Measurements from ENCODE around the gene SLC17A9. TPM values are rescaled to one million over a fixed set of nuclear protein-coding genes. Genes with fewer than 3 reads are reported as not detected.

The SLC17A9 gene
- polyA plus RNA-seq, 2 donors, result 1.0 to 3.3 TPM

- Histone ChIP-seq H3K4me1 (ENCODE audit: control insufficient read depth in 2 of 2, insufficient read depth in 2 of 2, low read length in 1 of 2) (peaks cover 3 to 6% of the 10 kb centered on the region in 2 donors), H3K9me3 (ENCODE audit: control insufficient read depth in 2 of 2, insufficient read depth in 1 of 2, low read depth in 1 of 2, low read length in 1 of 2) (peaks cover 0 to 3% of the 10 kb centered on the region in 2 donors), H3K27me3 (ENCODE audit: control insufficient read depth in 1 of 2, insufficient read depth in 2 of 2, low read length in 2 of 2) (peaks cover 0 to 19% of the 10 kb centered on the region in 2 donors), H3K27ac (ENCODE audit: low read depth in 2 of 2, low read length in 1 of 2) (no peak overlapping the region), H3K4me3 (ENCODE audit: low read depth in 1 of 2, low read length in 2 of 2) (no peak overlapping the region), H3K36me3 (ENCODE audit: control insufficient read depth in 2 of 2, insufficient read depth in 2 of 2, low read length in 1 of 2) (no peaks in the 10 kb centered on the region)
- 6% methylated on average over 35 to 38 of the region's 38 CpGs for whole genome bisulfite sequencing, 2 donors
Measured at GRCh38 chr20:62971950-62972844, 19.7 kb downstream of the SLC17A9 start.

DNA sequence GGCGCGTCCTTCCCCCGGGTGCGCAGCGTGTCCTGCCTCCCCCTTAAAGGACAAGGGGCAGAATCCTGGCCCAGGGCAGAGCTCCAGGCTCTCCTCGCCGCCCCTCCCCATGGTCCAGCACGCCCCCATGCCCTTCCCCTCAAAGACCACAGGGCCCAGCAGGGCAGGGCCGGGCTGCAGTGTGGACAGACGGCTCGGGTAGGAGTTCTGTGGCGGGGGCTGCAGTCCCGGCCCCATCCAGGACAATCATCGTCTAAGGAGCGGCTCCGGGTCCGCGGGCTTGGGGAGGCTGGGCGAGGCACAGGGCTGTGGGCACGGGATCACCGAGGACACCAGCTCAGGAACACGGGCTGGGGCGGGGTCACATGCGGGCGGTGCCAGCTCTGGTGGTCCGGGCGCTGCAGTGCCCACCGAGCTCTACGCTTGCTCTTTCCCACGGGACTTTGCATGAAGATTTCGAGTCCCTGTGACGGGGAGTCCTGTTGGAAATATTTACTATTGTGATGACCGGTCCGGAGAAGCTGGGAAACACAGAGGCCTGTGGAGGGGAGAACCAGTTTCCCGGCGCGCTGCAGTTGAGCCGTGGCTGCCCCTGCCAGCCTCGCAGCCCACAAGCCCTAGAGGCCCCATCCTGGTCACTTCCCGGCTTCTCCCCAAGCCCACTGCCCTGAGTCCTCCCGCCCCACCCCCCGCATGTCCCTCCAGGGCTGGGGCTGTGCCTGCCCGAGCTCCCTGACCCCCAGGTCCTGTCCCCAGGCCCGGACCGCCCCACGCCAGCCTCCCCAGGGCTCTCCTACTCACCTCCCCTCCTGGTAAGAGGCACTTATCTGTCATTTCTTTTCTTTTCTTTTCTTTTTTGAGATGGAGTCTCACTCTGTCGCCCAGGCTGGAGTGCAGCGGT lies 20.6 kb downstream of the SLC17A9 start:
- Histone ChIP-seq H3K9me3 (ENCODE audit: control insufficient read depth in 2 of 2, insufficient read depth in 1 of 2, low read depth in 1 of 2, low read length in 1 of 2) (peaks cover 0 to 6% of the 10 kb centered on the region in 2 donors), H3K27me3 (ENCODE audit: control insufficient read depth in 1 of 2, insufficient read depth in 2 of 2, low read length in 2 of 2) (peaks cover 0 to 19% of the 10 kb centered on the region in 2 donors), H3K36me3 (ENCODE audit: control insufficient read depth in 2 of 2, insufficient read depth in 2 of 2, low read length in 1 of 2) (no peaks in the 10 kb centered on the region), H3K4me1 (ENCODE audit: control insufficient read depth in 2 of 2, insufficient read depth in 2 of 2, low read length in 1 of 2) (peaks cover 3 to 6% of the 10 kb centered on the region in 2 donors), H3K27ac (ENCODE audit: low read depth in 2 of 2, low read length in 1 of 2) (no peak overlapping the region), H3K4me3 (ENCODE audit: low read depth in 1 of 2, low read length in 2 of 2) (no peak overlapping the region)
- 13 to 17% methylated on average over 43 to 48 of the region's 48 CpGs for WGBS, 2 donors

- Histone ChIP-seq H3K27ac (ENCODE audit: low read depth in 2 of 2, low read length in 1 of 2) (no peak overlapping the region), H3K9me3 (ENCODE audit: control insufficient read depth in 2 of 2, insufficient read depth in 1 of 2, low read depth in 1 of 2, low read length in 1 of 2) (peaks cover 0 to 6% of the 10 kb centered on the region in 2 donors), H3K4me1 (ENCODE audit: control insufficient read depth in 2 of 2, insufficient read depth in 2 of 2, low read length in 1 of 2) (peaks cover 3 to 6% of the 10 kb centered on the region in 2 donors), H3K36me3 (ENCODE audit: control insufficient read depth in 2 of 2, insufficient read depth in 2 of 2, low read length in 1 of 2) (no peaks in the 10 kb centered on the region), H3K27me3 (ENCODE audit: control insufficient read depth in 1 of 2, insufficient read depth in 2 of 2, low read length in 2 of 2) (peaks cover 0 to 25% of the 10 kb centered on the region in 2 donors), H3K4me3 (ENCODE audit: low read depth in 1 of 2, low read length in 2 of 2) (no peak overlapping the region)
- 65 to 74% methylated on average over 10 of the region's 10 CpGs for WGBS, 2 donors
Measured at GRCh38 chr20:62975251-62975760, 22.8 kb downstream of the SLC17A9 start.

DNA sequence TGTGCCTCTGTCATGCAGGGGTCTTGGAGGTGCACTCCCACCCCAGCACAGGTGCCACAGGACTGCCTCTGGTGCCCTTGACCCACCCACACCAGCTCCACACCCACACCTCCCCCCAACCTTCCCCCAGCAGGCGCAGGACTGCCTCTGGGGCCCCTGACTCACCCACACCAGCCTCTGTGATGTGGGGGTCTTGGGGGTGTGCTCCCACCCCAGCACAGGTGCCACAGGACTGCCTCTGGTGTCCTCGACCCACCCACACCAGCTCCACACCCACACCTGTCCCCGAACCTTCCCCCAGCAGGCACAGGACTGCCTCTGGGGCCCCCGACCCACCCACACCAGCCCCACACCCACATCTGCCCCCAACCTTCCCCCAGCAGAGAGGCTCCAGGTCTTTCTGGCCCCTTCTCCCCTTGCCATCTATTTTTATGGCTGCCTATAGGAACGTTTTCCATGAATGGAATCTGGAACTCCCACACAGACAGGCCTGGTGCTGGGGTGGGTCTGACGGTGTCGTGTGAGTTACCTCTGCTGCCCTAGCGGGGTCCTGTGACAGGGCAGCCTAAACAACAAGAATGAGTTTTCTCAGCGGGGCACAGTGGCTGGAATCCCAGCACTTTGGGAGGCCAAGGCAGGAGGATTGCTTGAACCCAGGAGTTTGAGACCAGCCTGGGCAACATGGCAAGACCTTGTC lies 23.5 kb downstream of the SLC17A9 start:
- Histone ChIP-seq H3K27ac (ENCODE audit: low read depth in 2 of 2, low read length in 1 of 2) (no peak overlapping the region), H3K9me3 (ENCODE audit: control insufficient read depth in 2 of 2, insufficient read depth in 1 of 2, low read depth in 1 of 2, low read length in 1 of 2) (peaks cover 0 to 2% of the 10 kb centered on the region in 2 donors), H3K36me3 (ENCODE audit: control insufficient read depth in 2 of 2, insufficient read depth in 2 of 2, low read length in 1 of 2) (no peaks in the 10 kb centered on the region), H3K4me1 (ENCODE audit: control insufficient read depth in 2 of 2, insufficient read depth in 2 of 2, low read length in 1 of 2) (peaks cover 3 to 6% of the 10 kb centered on the region in 2 donors), H3K27me3 (ENCODE audit: control insufficient read depth in 1 of 2, insufficient read depth in 2 of 2, low read length in 2 of 2) (peaks cover 0 to 25% of the 10 kb centered on the region in 2 donors), H3K4me3 (ENCODE audit: low read depth in 1 of 2, low read length in 2 of 2) (no peak overlapping the region)
- WGBS, 2 donors, result 56 to 59% methylated on average over 9 of the region's 9 CpGs

- H3K4me3 ChIP-seq (ENCODE audit: low read depth in 1 of 2, low read length in 2 of 2), result no peak overlapping the region
- H3K36me3 ChIP-seq (ENCODE audit: control insufficient read depth in 2 of 2, insufficient read depth in 2 of 2, low read length in 1 of 2), result no peaks in the 10 kb centered on the region
- H3K9me3 ChIP-seq (ENCODE audit: control insufficient read depth in 2 of 2, insufficient read depth in 1 of 2, low read depth in 1 of 2, low read length in 1 of 2), result peaks cover 0 to 2% of the 10 kb centered on the region in 2 donors
- H3K4me1 ChIP-seq (ENCODE audit: control insufficient read depth in 2 of 2, insufficient read depth in 2 of 2, low read length in 1 of 2), result peaks cover 3 to 6% of the 10 kb centered on the region in 2 donors
- 81 to 83% methylated on average over 16 of the region's 16 CpGs for WGBS, 2 donors
- H3K27ac ChIP-seq (ENCODE audit: low read depth in 2 of 2, low read length in 1 of 2), result no peak overlapping the region
- H3K27me3 ChIP-seq (ENCODE audit: control insufficient read depth in 1 of 2, insufficient read depth in 2 of 2, low read length in 2 of 2), result peaks cover 0 to 28% of the 10 kb centered on the region in 2 donors
Measured at GRCh38 chr20:62976886-62977285, 24.4 kb downstream of the SLC17A9 start.

DNA sequence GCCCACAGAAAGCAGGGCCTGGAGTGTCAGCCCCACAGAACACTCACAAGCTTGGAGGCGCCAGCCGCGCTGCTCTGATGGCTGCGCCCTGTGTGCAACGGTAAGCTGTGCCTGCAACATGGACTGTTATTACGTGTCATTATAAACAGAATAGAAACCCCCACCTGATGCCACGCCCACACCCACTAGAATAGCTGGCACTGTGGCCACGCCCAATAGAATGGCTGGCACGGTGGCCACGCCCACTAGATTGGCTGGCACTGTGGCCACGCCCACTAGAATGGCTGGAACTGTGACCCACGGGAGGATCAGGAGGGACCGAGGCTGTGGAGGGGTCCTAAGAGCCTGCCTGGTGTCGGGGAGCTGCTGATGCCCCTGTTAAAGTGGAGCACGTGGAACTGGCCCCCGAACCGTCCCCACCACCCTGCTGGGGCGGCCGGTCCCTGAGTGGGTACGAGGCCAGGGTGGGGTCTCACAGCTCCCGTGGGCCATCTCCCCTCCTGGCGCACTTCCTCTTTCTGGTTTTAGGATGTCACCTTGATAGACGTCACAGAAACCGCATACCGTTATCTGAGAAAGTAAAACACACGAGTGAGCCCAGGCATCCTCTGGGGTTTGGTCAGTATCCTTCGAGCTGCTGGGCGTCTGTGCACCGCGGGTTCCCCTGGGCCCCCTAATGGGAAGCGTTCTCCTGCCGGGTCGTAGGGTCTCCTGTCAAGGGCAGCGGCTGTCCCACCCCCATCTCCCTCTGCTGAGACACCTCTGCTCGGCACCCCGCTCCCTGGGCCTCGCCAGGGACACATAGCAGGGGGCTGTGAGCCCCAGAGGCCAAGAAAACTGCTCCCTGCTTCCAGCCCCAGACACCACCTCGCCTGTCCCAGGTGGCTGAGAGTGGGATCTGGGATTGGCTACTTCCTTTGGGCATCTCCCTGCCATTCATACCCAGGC lies 25.4 kb downstream of the SLC17A9 start:
- peaks cover 0 to 2% of the 10 kb centered on the region in 2 donors for H3K9me3 ChIP-seq (ENCODE audit: control insufficient read depth in 2 of 2, insufficient read depth in 1 of 2, low read depth in 1 of 2, low read length in 1 of 2)
- WGBS, 2 donors, result 58 to 63% methylated on average over 38 of the region's 38 CpGs
- no peaks in the 10 kb centered on the region for H3K36me3 ChIP-seq (ENCODE audit: control insufficient read depth in 2 of 2, insufficient read depth in 2 of 2, low read length in 1 of 2)
- H3K27ac ChIP-seq (ENCODE audit: low read depth in 2 of 2, low read length in 1 of 2), result no peak overlapping the region
- H3K4me3 ChIP-seq (ENCODE audit: low read depth in 1 of 2, low read length in 2 of 2), result no peak overlapping the region
- H3K27me3 ChIP-seq (ENCODE audit: control insufficient read depth in 1 of 2, insufficient read depth in 2 of 2, low read length in 2 of 2), result peaks cover 0 to 26% of the 10 kb centered on the region in 2 donors
- peaks cover 0 to under 1% of the 10 kb centered on the region in 2 donors for H3K4me1 ChIP-seq (ENCODE audit: control insufficient read depth in 2 of 2, insufficient read depth in 2 of 2, low read length in 1 of 2)

- no peaks in the 10 kb centered on the region for H3K36me3 ChIP-seq (ENCODE audit: control insufficient read depth in 2 of 2, insufficient read depth in 2 of 2, low read length in 1 of 2)
- WGBS, 2 donors, result 62 to 69% methylated on average over 13 of the region's 13 CpGs
- H3K4me3 ChIP-seq (ENCODE audit: low read depth in 1 of 2, low read length in 2 of 2), result no peak overlapping the region
- H3K9me3 ChIP-seq (ENCODE audit: control insufficient read depth in 2 of 2, insufficient read depth in 1 of 2, low read depth in 1 of 2, low read length in 1 of 2), result peaks cover 0 to 2% of the 10 kb centered on the region in 2 donors
- H3K4me1 ChIP-seq (ENCODE audit: control insufficient read depth in 2 of 2, insufficient read depth in 2 of 2, low read length in 1 of 2), result no peaks in the 10 kb centered on the region
- peaks cover 0 to 20% of the 10 kb centered on the region in 2 donors for H3K27me3 ChIP-seq (ENCODE audit: control insufficient read depth in 1 of 2, insufficient read depth in 2 of 2, low read length in 2 of 2)
- H3K27ac ChIP-seq (ENCODE audit: low read depth in 2 of 2, low read length in 1 of 2), result no peak overlapping the region
Measured at GRCh38 chr20:62978561-62978943, 26.0 kb downstream of the SLC17A9 start.

- H3K36me3 ChIP-seq (ENCODE audit: control insufficient read depth in 2 of 2, insufficient read depth in 2 of 2, low read length in 1 of 2), result no peaks in the 10 kb centered on the region
- no peak overlapping the region for H3K4me3 ChIP-seq (ENCODE audit: low read depth in 1 of 2, low read length in 2 of 2)
- H3K27ac ChIP-seq (ENCODE audit: low read depth in 2 of 2, low read length in 1 of 2), result no peak overlapping the region
- peaks cover 0 to 2% of the 10 kb centered on the region in 2 donors for H3K9me3 ChIP-seq (ENCODE audit: control insufficient read depth in 2 of 2, insufficient read depth in 1 of 2, low read depth in 1 of 2, low read length in 1 of 2)
- WGBS, 2 donors, result 70 to 82% methylated on average over 14 of the region's 14 CpGs
- H3K4me1 ChIP-seq (ENCODE audit: control insufficient read depth in 2 of 2, insufficient read depth in 2 of 2, low read length in 1 of 2), result no peaks in the 10 kb centered on the region
- peaks cover 0 to 15% of the 10 kb centered on the region in 2 donors for H3K27me3 ChIP-seq (ENCODE audit: control insufficient read depth in 1 of 2, insufficient read depth in 2 of 2, low read length in 2 of 2)
Measured at GRCh38 chr20:62979310-62979709, 26.8 kb downstream of the SLC17A9 start.

Data from esophagus (tissue), 2 donors.